HG03196 (cell line): ENCODE data around the gene MISFA.
A peak's percentile ranks its signal among the peaks of the same experiment; 100 is the strongest.
"Not testable (repeated sequence)": the region's sequence is repeated elsewhere in the genome, so short reads cannot be mapped to it uniquely, and the experiment has no call there.

ENCODE experiments used
- ATAC-seq: cut with Tn5 transposase; IDR thresholded peaks from one replicate; pipeline ENCODE4 v1.9.1; 2021; ENCODE audit not compliant: unreplicated experiment

MISFA gene

DNA sequence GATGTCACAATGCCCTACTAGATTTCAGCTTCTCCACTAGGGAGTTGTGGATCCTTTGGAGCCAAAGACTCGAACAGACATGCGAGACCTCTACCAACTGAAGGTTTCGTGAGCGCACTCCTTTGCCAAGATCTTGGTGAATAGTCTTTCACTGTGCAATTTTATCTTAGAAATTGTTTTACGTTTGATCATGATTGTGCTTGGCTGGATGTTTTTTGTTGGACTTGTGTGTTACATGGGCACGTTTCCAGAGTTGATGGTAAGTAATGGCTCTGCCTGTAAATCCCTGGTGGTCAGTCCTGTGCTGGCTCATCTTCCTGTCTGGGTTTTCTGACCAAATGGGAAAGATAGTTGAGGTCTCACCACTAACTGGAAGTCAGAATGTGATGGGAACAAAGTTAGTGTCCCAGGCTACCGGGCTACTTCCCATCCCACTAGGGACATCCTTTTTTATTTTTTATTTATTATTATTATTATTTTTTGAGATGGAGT, at the start of gene MISFA:
Gene MISFA, plus strand, starts transcription at position 51 of the 492 bp plus-strand sequence. Its CDS starts 140 bp downstream, at position 191.
- no peak for ATAC-seq

DNA sequence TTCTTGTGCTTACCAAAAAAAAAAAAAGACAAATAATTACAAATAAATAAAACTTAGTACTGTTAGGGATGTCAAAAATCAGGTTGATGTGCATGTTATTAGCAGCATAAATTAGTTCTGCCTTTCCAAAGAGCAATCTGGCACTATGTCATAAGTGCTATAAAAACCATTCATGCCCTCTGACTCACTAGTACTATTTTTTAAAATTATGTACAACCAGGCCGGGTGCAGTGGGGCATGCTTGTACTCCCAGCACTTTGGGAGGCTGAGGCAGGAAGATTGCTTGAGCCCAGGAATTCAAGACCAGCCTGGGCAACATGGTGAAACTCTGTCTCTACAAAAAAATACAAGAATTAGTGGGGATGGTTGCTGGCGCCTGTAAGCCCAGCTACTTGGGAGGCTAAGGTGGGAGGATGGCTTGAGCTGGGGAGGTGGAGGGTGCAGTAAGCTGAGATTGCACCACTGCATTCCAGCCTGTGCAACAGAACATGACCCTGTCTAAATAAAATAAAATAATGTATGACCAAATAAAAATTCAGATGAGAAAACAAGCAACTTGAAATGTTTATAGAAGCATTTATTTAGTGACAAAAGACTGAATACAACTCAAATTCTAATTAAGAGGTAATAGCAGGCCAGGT, 36.4 kb upstream of the MISFA start:
- no peak for ATAC-seq

DNA sequence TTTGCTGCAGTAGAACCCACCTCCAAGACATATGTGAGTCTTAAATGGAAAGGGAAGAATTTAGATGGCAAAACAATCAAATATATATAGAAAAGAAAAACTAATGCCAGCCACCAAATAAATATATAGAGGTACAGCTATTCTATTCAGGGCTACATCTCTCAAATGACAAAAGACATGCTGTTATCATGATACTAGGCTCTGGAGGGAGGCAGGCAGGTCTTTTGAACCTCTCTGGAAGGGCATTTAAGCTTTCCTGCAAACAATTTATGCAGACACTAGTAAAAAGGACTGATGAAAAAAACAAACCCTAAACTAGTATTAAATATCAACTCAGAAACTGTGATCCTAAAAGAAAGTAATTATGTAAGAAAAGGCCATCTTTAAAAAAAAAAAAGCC, 35.4 kb upstream of the MISFA start:
- no peak for ATAC-seq

- no peak for ATAC-seq
Measured at GRCh38 chr11:18566406-18566805, 33.2 kb upstream of the MISFA start.

- no peak for ATAC-seq
Measured at GRCh38 chr11:18567081-18567480, 32.5 kb upstream of the MISFA start.

- no peak for ATAC-seq
Measured at GRCh38 chr11:18575361-18575760, 24.2 kb upstream of the MISFA start.

DNA sequence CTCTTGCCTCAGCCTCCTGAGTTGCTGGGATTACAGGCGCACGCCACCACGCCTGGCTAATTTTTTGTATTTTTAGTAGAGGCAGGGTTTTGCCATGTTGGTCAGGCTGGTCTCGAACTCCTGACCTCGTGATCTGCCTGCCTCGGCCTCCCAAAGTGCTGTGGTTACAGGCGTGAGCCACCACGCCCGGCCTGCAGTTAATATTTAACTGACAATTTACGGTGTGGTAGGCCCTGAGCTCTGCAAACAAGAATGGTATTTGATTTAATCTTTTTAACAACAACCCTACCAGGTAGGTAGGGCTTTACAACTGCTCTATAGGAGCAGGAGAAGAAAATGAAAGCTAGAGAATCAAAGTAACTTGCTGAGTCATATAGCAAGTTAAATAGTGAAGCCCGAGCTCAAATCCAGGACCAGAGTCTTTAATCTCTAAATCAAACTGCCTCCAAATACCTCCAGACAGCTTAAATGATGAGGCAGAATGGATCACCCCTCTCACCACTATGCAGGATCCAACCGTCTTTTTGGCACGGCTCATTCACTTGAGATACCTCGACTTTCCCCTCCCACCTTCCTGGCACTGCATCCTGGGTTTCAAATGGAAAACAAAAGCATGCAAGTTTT, 20.5 kb upstream of the MISFA start:
- ATAC-seq, result peak; percentile 59

GRCh38 chr11:18580113-18580766, 19.3 kb upstream of the MISFA start:
- no peak for ATAC-seq

- no peak for ATAC-seq
Measured at GRCh38 chr11:18581825-18582224, 17.8 kb upstream of the MISFA start.

- ATAC-seq, result peak; percentile 48
Measured at GRCh38 chr11:18588297-18589252, 11.0 kb upstream of the MISFA start, which contains the start of gene UEVLD. TSS of gene UEVLD (minus strand) at chr11:18588734. CDS start at chr11:18588654, 80 bp downstream.

DNA sequence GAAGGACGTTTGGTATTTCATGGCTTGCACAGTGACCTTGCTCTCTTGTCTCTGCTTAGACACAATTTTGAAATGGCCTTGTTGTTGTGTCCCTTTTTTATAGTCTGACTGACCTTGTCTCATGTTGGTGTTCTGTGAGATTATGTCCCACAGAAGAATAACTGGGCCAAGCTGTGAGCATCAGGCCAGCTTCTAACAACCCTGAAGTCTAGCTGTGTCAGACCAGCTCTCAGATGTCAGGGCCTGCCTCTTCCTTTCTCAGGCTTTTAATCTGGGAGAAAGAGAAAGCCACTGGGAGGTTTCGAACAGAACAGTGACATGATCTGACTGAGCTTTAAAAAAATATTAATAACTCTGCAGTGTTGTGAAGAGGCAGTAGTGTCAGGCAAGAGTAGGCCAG, 9.0 kb upstream of the MISFA start:
- no peak for ATAC-seq

- ATAC-seq, result not testable (repeated sequence)
Measured at GRCh38 chr11:18594088-18594487, 5.5 kb upstream of the MISFA start.

DNA sequence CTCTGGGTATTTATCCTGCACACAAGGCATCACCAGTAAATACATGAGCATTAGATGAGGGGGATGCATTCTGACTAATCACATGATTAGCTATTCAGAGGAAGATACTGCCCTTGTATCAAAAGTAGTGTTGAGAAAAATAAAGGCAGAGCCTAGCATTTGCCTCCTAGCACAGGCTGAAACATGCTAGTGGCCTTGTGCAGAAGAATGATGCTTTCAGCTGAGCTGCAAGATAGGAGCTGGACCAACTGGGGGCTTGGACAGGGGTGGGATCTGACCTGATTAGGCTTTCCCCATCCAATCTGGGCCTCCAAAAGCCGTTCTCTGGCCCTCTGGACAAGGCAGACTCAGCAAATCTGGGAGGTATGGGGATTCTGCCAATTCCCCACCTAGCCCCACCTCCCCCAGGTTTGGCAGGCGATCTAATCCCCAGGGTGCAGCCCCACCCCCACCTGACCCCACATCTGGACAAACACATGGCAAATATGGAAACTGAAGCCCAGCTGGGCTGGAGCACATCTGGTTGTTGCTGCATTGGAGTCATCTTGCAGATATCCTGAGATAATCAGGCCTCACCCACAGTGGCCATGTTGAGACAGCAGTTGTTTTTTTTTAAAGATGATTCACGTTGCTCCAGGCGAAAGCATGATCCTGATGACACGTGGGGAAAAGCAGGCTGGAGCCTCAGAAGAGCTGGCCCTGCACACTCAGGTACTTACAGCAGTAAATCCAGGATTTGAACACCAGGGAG, 4.4 kb upstream of the MISFA start:
- no peak for ATAC-seq

DNA sequence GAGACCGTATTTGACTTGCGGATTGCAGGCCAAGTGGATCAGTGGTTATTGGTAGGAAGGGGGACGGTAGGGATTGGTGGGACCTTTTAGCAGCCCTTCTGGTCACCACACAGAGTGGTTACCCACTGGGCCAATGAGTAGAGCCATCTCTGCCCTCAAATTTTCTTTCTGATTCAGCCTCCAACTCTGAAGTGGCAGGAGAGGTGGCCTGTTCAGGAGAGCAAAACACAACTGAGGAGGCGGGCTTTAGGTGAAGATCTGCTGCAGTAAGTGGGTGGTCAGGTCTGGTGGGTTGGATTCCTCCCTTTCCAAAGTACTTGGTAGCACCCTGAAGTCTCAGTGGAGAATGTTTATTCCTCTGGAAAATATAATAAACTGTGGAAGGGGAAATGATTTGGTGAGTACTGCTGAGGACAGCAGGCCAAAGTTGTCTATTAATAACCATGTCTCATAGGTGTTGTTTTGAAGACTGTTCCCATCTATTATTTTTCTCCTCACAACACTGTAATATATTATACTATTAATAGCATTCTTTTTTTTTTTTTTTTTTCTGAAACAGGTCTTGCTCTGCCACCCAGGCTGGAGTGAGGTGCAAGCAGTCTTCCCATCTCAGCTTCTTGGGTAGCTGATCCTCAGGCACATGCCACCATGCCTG, 1.5 kb downstream of the MISFA start:
- ATAC-seq, result no peak

- ATAC-seq, result no peak
Measured at GRCh38 chr11:18608376-18608775, 8.8 kb downstream of the MISFA start.

- no peak for ATAC-seq
Measured at GRCh38 chr11:18611196-18611595, 11.6 kb downstream of the MISFA start.

GRCh38 chr11:18612394-18612793, 12.8 kb downstream of the MISFA start:
- no peak for ATAC-seq

GRCh38 chr11:18614667-18615066, 15.1 kb downstream of the MISFA start:
- no peak for ATAC-seq

GRCh38 chr11:18615628-18616392, 16.2 kb downstream of the MISFA start:
- ATAC-seq, result peak; percentile 87
